ENCODE measurements around the gene NAT10. TPM values are rescaled to one million over a fixed set of nuclear protein-coding genes. Genes with fewer than 3 reads are reported as not detected.

The NAT10 gene
- total RNA-seq, 1 experiment from 2014 or later = 103 TPM

- H3K9me3 ChIP-seq (ENCODE audit: control insufficient read depth, low read depth, low read length) = no peaks in the 10 kb centered on the region
- Mint-ChIP-seq H3K9me3 (no peaks in the 10 kb centered on the region), H3K4me1 (peaks cover 36 to 37% of the 10 kb centered on the region in 2 experiments), H3K27me3 (ENCODE audit: low read depth) (no peaks in the 10 kb centered on the region), H3K27ac (peak overlapping the region in 2 of 3 experiments; percentile 23 to 37; a peak in 1 of 7 replicates), H3K4me3 (no peak overlapping the region), H3K36me3 (ENCODE audit: insufficient read depth in 1 of 3, low read depth in 3 of 3) (peaks cover 0 to 3% (median 0%) of the 10 kb centered on the region in 3 experiments; a peak in 1 of 7 replicates)
- no peak overlapping the region for H3K18ac ChIP-seq (ENCODE audit: insufficient read length, low read depth, low read length)
- H2BK20ac ChIP-seq (ENCODE audit: low read depth, low read length, poor library complexity, severe bottlenecking) = no peak overlapping the region
- H3K79me1 ChIP-seq (ENCODE audit: insufficient read depth, low read depth, low read length, poor library complexity, severe bottlenecking) = no peaks in the 10 kb centered on the region
- H2BK5ac ChIP-seq (ENCODE audit: insufficient read length, low read length) = no peak overlapping the region
- H3K4me1 ChIP-seq (ENCODE audit: insufficient read depth, low read length) = peaks cover 8% of the 10 kb centered on the region; the same call in 1 of the 2 replicates
- no peak overlapping the region for H3K4ac ChIP-seq (ENCODE audit: low read depth, low read length)
- no peak overlapping the region for H3K14ac ChIP-seq (ENCODE audit: insufficient read depth, low read length)
- H3K79me2 ChIP-seq (ENCODE audit: insufficient read depth, low read length) = no peaks in the 10 kb centered on the region
- H2BK12ac ChIP-seq (ENCODE audit: insufficient read length, low read depth, low read length) = no peak overlapping the region
- peak; percentile 40; the same call in 2 of the 3 replicates for TF ChIP-seq CTCF (conservative IDR thresholded peaks at IDR 0.05)
- no peak overlapping the region for H3K27ac ChIP-seq (ENCODE audit: insufficient read length, low read depth, low read length)
- no peak overlapping the region for H2BK15ac ChIP-seq (ENCODE audit: low read depth, low read length)
- H2BK120ac ChIP-seq (ENCODE audit: low read depth, low read length, poor library complexity, severe bottlenecking) = no peak overlapping the region
- H3K23me2 ChIP-seq (ENCODE audit: insufficient read length, low read depth, low read length, poor library complexity, severe bottlenecking) = no peaks in the 10 kb centered on the region
- no peaks in the 10 kb centered on the region for H4K20me1 ChIP-seq (ENCODE audit: control insufficient read depth, insufficient read depth, insufficient read length)
- no CpG with 5 or more reads among the region's 13 CpGs for whole genome bisulfite sequencing (ENCODE audit: extremely low coverage, insufficient read length, low lambda C conversion rate)
- no peak overlapping the region for H2AK5ac ChIP-seq (ENCODE audit: insufficient read length, low read length)
- H3K9ac ChIP-seq (ENCODE audit: extremely low read depth, insufficient read length, low read length) = no peak overlapping the region
- peak; percentile 57 for DNase-seq
- no peak overlapping the region for H3K56ac ChIP-seq (ENCODE audit: insufficient read length, low read depth, low read length)
- H2AFZ ChIP-seq (ENCODE audit: low read length) = no peak overlapping the region
- H3K23ac ChIP-seq (ENCODE audit: insufficient read length, low read depth, low read length) = no peak overlapping the region
- H3K4me2 ChIP-seq (ENCODE audit: insufficient read depth, insufficient read length, low read length) = no peak overlapping the region
- no peak overlapping the region for H4K8ac ChIP-seq (replicated peaks; ENCODE audit: insufficient read length, low read depth, low read length)
- no peak overlapping the region for H4K5ac ChIP-seq (ENCODE audit: insufficient read length, low read depth, low read length)
- H3T11ph ChIP-seq (ENCODE audit: low read length) = no peak overlapping the region
- no peak overlapping the region for H4K91ac ChIP-seq (ENCODE audit: insufficient read length, low read depth, low read length)
- H3K27me3 ChIP-seq (ENCODE audit: insufficient read depth, low read length) = no peaks in the 10 kb centered on the region
Measured at GRCh38 chr11:34194576-34195335, 89.3 kb downstream of the NAT10 start.

Other genes with a start within 250 kb of the NAT10 start
- gene LMO2, start 213.6 kb upstream of the NAT10 start, total RNA-seq (2021) = 0.33 and 0.48 TPM in 2 replicates
- 281 and 301 TPM in 2 replicates for gene CAPRIN1, start 53.9 kb upstream of the NAT10 start, total RNA-seq (2021)

Data from H9 (cell line).